Right atrium auricular region (tissue), 2 donors: ENCODE data around the gene DEFB129. TPM values are rescaled to one million over a fixed set of nuclear protein-coding genes. Genes with fewer than 3 reads are reported as not detected.

Experiments
- DNase-seq: peaks from one replicate; pipeline ENCODE4 v3.0.0-alpha.2; 2019; ENCODE audit warnings: low spot score
- H3K27ac ChIP-seq, 2 donors: fragments of 200-600 bp; sonication (generic); 1 replicate in 1 of 2; 2 replicates in 1 of 2; pipeline ENCODE4 v1.5.1; 2016 to 2019
- H3K27me3 ChIP-seq, 2 donors: fragments of 200-600 bp; sonication (generic); one replicate each; pipeline versions ENCODE4 v1.5.1 to v1.6.0; 2017 to 2019
- H3K36me3 ChIP-seq: fragments of 200-600 bp; sonication (generic); one replicate; pipeline ENCODE4 v1.5.1; 2016
- H3K4me1 ChIP-seq, 2 donors: fragments of 200-600 bp; sonication (generic); one replicate each; pipeline versions ENCODE4 v1.5.1 to v1.6.0; 2017 to 2019
- H3K4me3 ChIP-seq, 2 donors: fragments of 200-600 bp; sonication (generic); 1 replicate in 1 of 2; 2 replicates in 1 of 2; pipeline ENCODE4 v1.5.1; 2017 to 2019; ENCODE audit warnings: mild to moderate bottlenecking in 1 of 2, moderate library complexity in 1 of 2
- H3K9me3 ChIP-seq, 2 donors: fragments of 200-600 bp; sonication (generic); one replicate each; pipeline ENCODE4 v1.5.1; 2019
- total RNA-seq, 2 donors: library from RNA; depleted of rRNA; stranded (reverse); fragments of >200 nt; gene quantifications; one replicate each; pipeline ENCODE4 v1.1.0, GENCODE V29; 2016
- TF ChIP-seq, protein P1 (sequence below), 2 donors: fragments of 200-600 bp; sonication (generic); IDR thresholded peaks; one replicate each; pipeline ENCODE4 v1.5.1; 2019; ENCODE audit warnings: antibody characterized with exemption in 2 of 2

The DEFB129 gene
- total RNA-seq, 2 donors from 2014 or later = not detected

DNA sequence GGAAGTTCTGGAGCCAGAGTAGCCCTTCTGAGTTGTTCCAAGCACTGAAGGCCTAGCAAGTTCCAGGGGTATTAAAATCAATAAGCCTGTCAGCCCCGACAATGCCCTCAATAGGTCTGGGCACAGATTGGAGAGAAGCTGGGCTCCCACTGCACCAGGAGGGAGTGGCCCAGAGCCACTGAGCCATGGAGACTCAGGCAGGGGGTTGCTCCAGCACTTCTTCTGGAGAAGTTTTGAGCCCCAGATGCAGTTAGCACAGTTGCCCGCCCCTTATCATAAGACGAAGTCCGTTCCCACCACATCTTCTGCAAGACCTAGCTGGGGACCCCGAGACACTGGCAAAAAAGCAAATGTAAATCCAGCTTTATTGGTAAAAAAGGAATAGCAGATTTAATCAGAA, 43.5 kb downstream of the DEFB129 start:
- peaks cover 0 to 10% of the 10 kb centered on the region in 2 donors for H3K4me1 ChIP-seq
- H3K9me3 ChIP-seq = no peaks in the 10 kb centered on the region
- H3K27ac ChIP-seq = no peak overlapping the region
- DNase-seq = peak; percentile 36
- no peaks in the 10 kb centered on the region for H3K27me3 ChIP-seq
- no peak overlapping the region for H3K4me3 ChIP-seq
- no peaks in the 10 kb centered on the region for H3K36me3 ChIP-seq
- TF ChIP-seq, protein P1, sequence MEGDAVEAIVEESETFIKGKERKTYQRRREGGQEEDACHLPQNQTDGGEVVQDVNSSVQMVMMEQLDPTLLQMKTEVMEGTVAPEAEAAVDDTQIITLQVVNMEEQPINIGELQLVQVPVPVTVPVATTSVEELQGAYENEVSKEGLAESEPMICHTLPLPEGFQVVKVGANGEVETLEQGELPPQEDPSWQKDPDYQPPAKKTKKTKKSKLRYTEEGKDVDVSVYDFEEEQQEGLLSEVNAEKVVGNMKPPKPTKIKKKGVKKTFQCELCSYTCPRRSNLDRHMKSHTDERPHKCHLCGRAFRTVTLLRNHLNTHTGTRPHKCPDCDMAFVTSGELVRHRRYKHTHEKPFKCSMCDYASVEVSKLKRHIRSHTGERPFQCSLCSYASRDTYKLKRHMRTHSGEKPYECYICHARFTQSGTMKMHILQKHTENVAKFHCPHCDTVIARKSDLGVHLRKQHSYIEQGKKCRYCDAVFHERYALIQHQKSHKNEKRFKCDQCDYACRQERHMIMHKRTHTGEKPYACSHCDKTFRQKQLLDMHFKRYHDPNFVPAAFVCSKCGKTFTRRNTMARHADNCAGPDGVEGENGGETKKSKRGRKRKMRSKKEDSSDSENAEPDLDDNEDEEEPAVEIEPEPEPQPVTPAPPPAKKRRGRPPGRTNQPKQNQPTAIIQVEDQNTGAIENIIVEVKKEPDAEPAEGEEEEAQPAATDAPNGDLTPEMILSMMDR (IDR thresholded peaks at IDR 0.05) = no peak

DNA sequence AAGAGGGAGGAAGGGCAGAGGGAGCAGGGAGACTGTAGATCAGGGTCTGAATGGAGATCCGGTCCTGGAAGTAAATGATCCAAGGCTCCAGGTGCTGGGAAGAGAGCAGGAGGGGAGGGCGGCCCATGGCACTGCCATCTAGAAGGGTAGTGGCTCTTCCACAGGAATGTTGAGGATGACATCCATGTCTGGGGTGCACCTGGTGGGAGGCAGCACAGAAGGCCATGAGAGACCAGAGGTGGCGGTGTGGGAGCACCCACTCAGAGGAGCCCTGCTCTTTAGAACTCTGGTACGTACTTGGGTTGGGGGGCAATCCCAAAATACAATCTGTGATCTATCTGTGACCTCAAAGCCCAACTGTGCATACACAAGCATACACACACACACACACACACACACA, 44.0 kb downstream of the DEFB129 start:
- no peak overlapping the region for H3K27ac ChIP-seq
- H3K4me3 ChIP-seq = no peak overlapping the region
- H3K4me1 ChIP-seq = peaks cover 0 to 10% of the 10 kb centered on the region in 2 donors
- H3K9me3 ChIP-seq = no peaks in the 10 kb centered on the region
- peak; percentile 46 for DNase-seq
- no peaks in the 10 kb centered on the region for H3K36me3 ChIP-seq
- TF ChIP-seq, protein P1 (IDR thresholded peaks at IDR 0.05) = no peak
- no peaks in the 10 kb centered on the region for H3K27me3 ChIP-seq

- TF ChIP-seq, protein P1 (IDR thresholded peaks at IDR 0.05) = no peak
- Histone ChIP-seq H3K9me3 (no peaks in the 10 kb centered on the region), H3K36me3 (no peaks in the 10 kb centered on the region), H3K4me3 (no peak overlapping the region), H3K27ac (no peak overlapping the region), H3K27me3 (no peaks in the 10 kb centered on the region), H3K4me1 (peaks cover 0 to 8% of the 10 kb centered on the region in 2 donors)
- DNase-seq = no peak
Measured at GRCh38 chr20:271528-271927, 44.5 kb downstream of the DEFB129 start.

- no peak overlapping the region for H3K4me3 ChIP-seq
- no peaks in the 10 kb centered on the region for H3K4me1 ChIP-seq
- no peaks in the 10 kb centered on the region for H3K27me3 ChIP-seq
- no peak overlapping the region for H3K27ac ChIP-seq
- DNase-seq = peak; percentile 30
- H3K9me3 ChIP-seq = no peaks in the 10 kb centered on the region
- TF ChIP-seq, protein P1 (IDR thresholded peaks at IDR 0.05) = no peak
- H3K36me3 ChIP-seq = peaks cover 6% of the 10 kb centered on the region
Measured at GRCh38 chr20:272718-273117, 45.7 kb downstream of the DEFB129 start.

GRCh38 chr20:273884-274283, 46.8 kb downstream of the DEFB129 start:
- TF ChIP-seq, protein P1 (IDR thresholded peaks at IDR 0.05) = no peak
- Histone ChIP-seq H3K36me3 (peaks cover 6% of the 10 kb centered on the region), H3K27me3 (no peaks in the 10 kb centered on the region), H3K27ac (no peak overlapping the region), H3K4me1 (no peaks in the 10 kb centered on the region), H3K9me3 (no peaks in the 10 kb centered on the region), H3K4me3 (no peak overlapping the region)
- DNase-seq = no peak

DNA sequence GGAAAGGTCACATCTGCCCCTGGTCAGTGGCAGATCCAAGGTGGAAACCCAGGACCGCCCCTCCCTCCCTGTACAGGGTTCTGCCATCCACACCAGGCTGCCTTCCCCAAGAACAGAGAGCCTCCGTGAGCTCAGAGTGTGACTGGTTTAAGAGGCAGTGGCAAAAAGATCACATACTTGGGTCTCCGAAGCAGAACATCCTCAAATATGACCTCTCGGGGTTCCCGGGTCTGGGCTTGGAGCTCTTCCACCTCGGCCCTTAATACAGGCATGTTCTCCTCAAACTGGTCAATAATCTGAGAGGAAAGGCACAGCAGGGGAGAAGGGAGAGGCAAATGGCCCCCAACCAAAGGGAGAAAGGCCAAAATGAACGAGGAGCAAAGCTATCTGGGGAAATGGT, 48.7 kb downstream of the DEFB129 start:
- H3K4me1 ChIP-seq = no peaks in the 10 kb centered on the region
- no peak overlapping the region for H3K4me3 ChIP-seq
- DNase-seq = peak; percentile 23
- H3K27me3 ChIP-seq = no peaks in the 10 kb centered on the region
- TF ChIP-seq, protein P1 (IDR thresholded peaks at IDR 0.05) = no peak
- no peak overlapping the region for H3K27ac ChIP-seq
- peaks cover 6% of the 10 kb centered on the region for H3K36me3 ChIP-seq
- H3K9me3 ChIP-seq = no peaks in the 10 kb centered on the region
